ENCODE data around the gene ZNF526. TPM values are rescaled to one million over a fixed set of nuclear protein-coding genes. Genes with fewer than 3 reads are reported as not detected.
A peak's percentile ranks its signal among the peaks of the same experiment; 100 is the strongest.

Gene ZNF526
- total and polyA plus RNA-seq, 9 of the 15 experiments (the other 6 are each of a cell fraction or from before 2014, with no cell fraction given), result 1.3 to 17.9 (median 6.2) TPM

GRCh38 chr19:42253245-42254088 lies 33.4 kb downstream of the ZNF526 start (continued):
- TF ChIP-seq SFPQ (IDR thresholded peaks at IDR 0.05; ENCODE audit: low read depth, low read length) (no peak), MXD1 (CRISPR knock-in tag; IDR thresholded peaks at IDR 0.05; ENCODE audit: borderline replicate concordance, poor library complexity, severe bottlenecking) (no peak), ZNF165 (CRISPR knock-in tag; IDR thresholded peaks at IDR 0.05; ENCODE audit: borderline replicate concordance) (no peak), KAT2B (IDR thresholded peaks at IDR 0.05; ENCODE audit: low read depth, low read length) (no peak), BCLAF1 (IDR thresholded peaks at IDR 0.05; ENCODE audit: borderline replicate concordance in 1 of 2, control insufficient read depth in 1 of 2, low read depth in 2 of 2, low read length in 1 of 2) (no peak), RFX5 (IDR thresholded peaks at IDR 0.05; ENCODE audit: low read depth, low read length) (no peak), ZBTB12 (CRISPR knock-in tag; IDR thresholded peaks at IDR 0.05) (no peak), COPS2 (conservative IDR thresholded peaks at IDR 0.05) (no peak), ADNP (tag; IDR thresholded peaks at IDR 0.05) (no peak), ZNF644 (tag; IDR thresholded peaks at IDR 0.05; ENCODE audit: low read depth) (no peak), MYC (IDR thresholded peaks at IDR 0.05; ENCODE audit: low read depth, low read length) (peak; percentile 15; the same call in 1 of the 2 replicates), MYC (CRISPR knock-in tag; IDR thresholded peaks at IDR 0.05; ENCODE audit: borderline replicate concordance, low read depth) (no peak), STAT6 (CRISPR knock-in tag; IDR thresholded peaks at IDR 0.05) (no peak), ZC3H4 (CRISPR knock-in tag; IDR thresholded peaks at IDR 0.05; ENCODE audit: borderline replicate concordance) (no peak)

Data from K562 (cell line).